Prostate gland (tissue), 2 donors: ENCODE results near the gene SMIM35. TPM values are rescaled to one million over a fixed set of nuclear protein-coding genes. Genes with fewer than 3 reads are reported as not detected.
A peak's percentile ranks its signal among the peaks of the same experiment; 100 is the strongest.

Source experiments
- DNase-seq: peaks from one replicate; pipeline ENCODE4 v3.0.0-alpha.2; 2019; ENCODE audit warnings: low spot score
- H3K27ac ChIP-seq, 2 donors: fragments of 200-600 bp; sonication (generic); 2 replicates each; pipeline ENCODE4 v1.5.1; 2017 to 2019
- H3K27me3 ChIP-seq: fragments of 200-600 bp; sonication (generic); replicated peaks from 2 replicates; pipeline ENCODE4 v1.5.1; 2019; ENCODE audit not compliant: insufficient read depth
- H3K36me3 ChIP-seq, 2 donors: fragments of 200-600 bp; sonication (generic); 1 replicate in 1 of 2; 2 replicates in 1 of 2; pipeline versions ENCODE4 v1.5.1 to v1.8.1; 2017 to 2019
- H3K4me1 ChIP-seq: fragments of 200-600 bp; sonication (generic); replicated peaks from 2 replicates; pipeline ENCODE4 v1.5.1; 2019
- H3K4me3 ChIP-seq, 2 donors: fragments of 200-600 bp; sonication (generic); 2 replicates each; pipeline ENCODE4 v1.5.1; 2017 to 2019
- H3K9me3 ChIP-seq: fragments of 200-600 bp; sonication (generic); 2 replicates; pipeline ENCODE4 v1.5.1; 2017
- CTCF ChIP-seq, 4 experiments: fragments of 200-600 bp in 2 of 4; fragments of 450-650 bp in 2 of 4; sonication (generic) in 2 of 4; IDR thresholded peaks; 1 replicate in 3 of 4; 2 replicates in 1 of 4; pipeline ENCODE4 v1.5.1; 2016 to 2019; ENCODE audit warnings: antibody characterized with exemption in 4 of 4, mild to moderate bottlenecking in 2 of 4, moderate library complexity in 2 of 4
- POLR2A ChIP-seq: fragments of 450-650 bp; IDR thresholded peaks from one replicate; pipeline ENCODE4 v1.6.1; 2016; ENCODE audit warnings: antibody characterized with exemption, mild to moderate bottlenecking
- POLR2AphosphoS5 ChIP-seq: sonication (generic); formaldehyde crosslinking; IDR thresholded peaks from one replicate; pipeline ENCODE4 v1.6.1; 2017; ENCODE audit warnings: antibody characterized with exemption
- WGBS: methylation state at CpG from one replicate; pipeline ENCODE4 v1.1.5; 2018; 5-methylcytosine and 5-hydroxymethylcytosine counted together
- intact Hi-C: fragments of 100-400 bp; cut with DNase I; formaldehyde crosslinking; loops from one replicate; pipeline ENCODE4 v1.14.2; 2022
- total RNA-seq, 2 donors: library from RNA; depleted of rRNA; stranded (reverse); fragments of >200 nt; gene quantifications; one replicate each; pipeline ENCODE4 v1.1.0, GENCODE V29; 2016

Gene SMIM35
- total RNA-seq, 2 donors from 2014 or later = 0.09 TPM; not detected in 1

GRCh38 chr11:117992620-117993019, 94.1 kb downstream of the SMIM35 start:
- no peak for TF ChIP-seq CTCF (IDR thresholded peaks at IDR 0.05)
- no peak for TF ChIP-seq POLR2AphosphoS5
- no peak for TF ChIP-seq POLR2A
- no peak for DNase-seq
- intact Hi-C loops = no loop called here

GRCh38 chr11:117992136-117992535, 94.6 kb downstream of the SMIM35 start:
- TF ChIP-seq CTCF (IDR thresholded peaks at IDR 0.05) (no peak), POLR2AphosphoS5 (no peak), POLR2A (no peak)
- H3K27ac ChIP-seq = no peak overlapping the region
- DNase-seq = no peak
- WGBS = 93% methylated on average over 4 of the region's 4 CpGs
- H3K4me1 ChIP-seq = no peaks in the 10 kb centered on the region
- no peaks in the 10 kb centered on the region for H3K36me3 ChIP-seq
- intact Hi-C loops = no loop called here
- H3K27me3 ChIP-seq = peaks cover 2% of the 10 kb centered on the region
- no peak overlapping the region for H3K4me3 ChIP-seq
- no peaks in the 10 kb centered on the region for H3K9me3 ChIP-seq

More at GRCh38 chr11:117992620-117993019, 94.1 kb downstream of the SMIM35 start:
- Histone ChIP-seq H3K36me3 (no peaks in the 10 kb centered on the region), H3K27me3 (peaks cover 2% of the 10 kb centered on the region), H3K27ac (no peak overlapping the region), H3K9me3 (no peaks in the 10 kb centered on the region), H3K4me1 (no peaks in the 10 kb centered on the region), H3K4me3 (no peak overlapping the region)
- WGBS = 67% methylated on average over 2 of the region's 2 CpGs

GRCh38 chr11:117989351-117990102, 97.2 kb downstream of the SMIM35 start:
- Histone ChIP-seq H3K36me3 (no peaks in the 10 kb centered on the region), H3K27ac (no peak overlapping the region), H3K27me3 (peaks cover 2% of the 10 kb centered on the region), H3K9me3 (no peaks in the 10 kb centered on the region), H3K4me1 (no peaks in the 10 kb centered on the region), H3K4me3 (no peak overlapping the region)
- TF ChIP-seq CTCF (IDR thresholded peaks at IDR 0.05) = no peak
- TF ChIP-seq POLR2A = no peak
- TF ChIP-seq POLR2AphosphoS5 = no peak
- 92% methylated on average over 13 of the region's 13 CpGs for WGBS
- no peak for DNase-seq
- intact Hi-C loops = no loop called here

- intact Hi-C loops = no loop called here
- H3K27ac ChIP-seq = no peak overlapping the region
- 61% methylated on average over 15 of the region's 15 CpGs for WGBS
- H3K9me3 ChIP-seq = no peaks in the 10 kb centered on the region
- H3K27me3 ChIP-seq = peaks cover 2% of the 10 kb centered on the region
- no peaks in the 10 kb centered on the region for H3K36me3 ChIP-seq
- TF ChIP-seq CTCF (IDR thresholded peaks at IDR 0.05) = no peak
- TF ChIP-seq POLR2A = no peak
- TF ChIP-seq POLR2AphosphoS5 = no peak
- DNase-seq = no peak
- peak overlapping the region; percentile 1 to 35 for H3K4me3 ChIP-seq
- H3K4me1 ChIP-seq = no peaks in the 10 kb centered on the region
Measured at GRCh38 chr11:117986981-117987574, 99.7 kb downstream of the SMIM35 start.
